CD14-positive monocyte (primary cell): ENCODE measurements around the gene CDCA3. TPM values are rescaled to one million over a fixed set of nuclear protein-coding genes. Genes with fewer than 3 reads are reported as not detected.

Experiments
- DNase-seq, 3 donors: peaks; one replicate each; pipeline ENCODE4 v3.0.0-alpha.2; 2011 to 2022
- H2AFZ ChIP-seq: 2 replicates; pipeline ENCODE4 v1.6.0; 2012; ENCODE audit warnings: mild to moderate bottlenecking, low read depth, low read length, inconsistent platforms; ENCODE audit not compliant: insufficient read depth, poor library complexity, severe bottlenecking
- H3K27ac ChIP-seq, 2 donors: 1 replicate in 1 of 2; 2 replicates in 1 of 2; pipeline ENCODE4 v1.5.1; 2012 to 2013; ENCODE audit warnings: low read length in 2 of 2, control low read depth in 1 of 2, inconsistent platforms in 1 of 2, low read depth in 1 of 2, mild to moderate bottlenecking in 1 of 2
- H3K27me3 ChIP-seq, 2 donors: one replicate each; pipeline versions ENCODE4 v1.6.0 to v1.6.1; 2011 to 2013; ENCODE audit warnings: low read length in 2 of 2; ENCODE audit not compliant: control insufficient read depth in 2 of 2, insufficient read depth in 2 of 2
- H3K36me3 ChIP-seq, 2 donors: replicated peaks in 1 of 2; 1 replicate in 1 of 2; 2 replicates in 1 of 2; pipeline versions ENCODE4 v1.5.1 to v1.6.1; 2012 to 2013; ENCODE audit warnings: low read length in 2 of 2, control low read depth in 1 of 2, inconsistent platforms in 1 of 2, mild to moderate bottlenecking in 1 of 2; ENCODE audit not compliant: insufficient read depth in 2 of 2, control insufficient read depth in 1 of 2
- H3K4me1 ChIP-seq, 2 donors: 1 replicate in 1 of 2; 2 replicates in 1 of 2; pipeline versions ENCODE4 v1.5.1 to v1.6.1; 2012 to 2013; ENCODE audit warnings: low read length in 2 of 2, control low read depth in 1 of 2, inconsistent platforms in 1 of 2, mild to moderate bottlenecking in 1 of 2, moderate library complexity in 1 of 2; ENCODE audit not compliant: insufficient read depth in 2 of 2, control insufficient read depth in 1 of 2
- H3K4me2 ChIP-seq: replicated peaks from 2 replicates; pipeline ENCODE3; 2012; ENCODE audit warnings: low read length, moderate library complexity, mild to moderate bottlenecking; ENCODE audit not compliant: poor library complexity, severe bottlenecking; ENCODE audit errors: extremely low read depth
- H3K4me3 ChIP-seq, 3 experiments: fragments of 200-600 bp in 1 of 3; sonication (generic) in 1 of 3; replicated peaks in 1 of 3; 1 replicate in 2 of 3; 2 replicates in 1 of 3; pipeline ENCODE4 v1.5.1; 2011 to 2013; ENCODE audit warnings: low read length in 3 of 3, mild to moderate bottlenecking in 3 of 3, control low read depth in 2 of 3, low read depth in 2 of 3, inconsistent platforms in 1 of 3, moderate library complexity in 1 of 3
- H3K79me2 ChIP-seq: 2 replicates; pipeline ENCODE4 v1.6.0; 2012; ENCODE audit warnings: mild to moderate bottlenecking, control low read depth, inconsistent platforms, low read length, moderate library complexity; ENCODE audit not compliant: insufficient read depth
- H3K9ac ChIP-seq: 2 replicates; pipeline ENCODE4 v1.6.0; 2017; ENCODE audit warnings: low read length, mild to moderate bottlenecking; ENCODE audit not compliant: insufficient read depth, poor library complexity, severe bottlenecking
- H3K9me3 ChIP-seq, 2 donors: replicated peaks in 1 of 2; 1 replicate in 1 of 2; 2 replicates in 1 of 2; pipeline versions ENCODE4 v1.5.1 to v1.6.1; 2012 to 2013; ENCODE audit warnings: low read length in 2 of 2, control low read depth in 1 of 2; ENCODE audit not compliant: control insufficient read depth in 1 of 2, insufficient read depth in 1 of 2
- H4K20me1 ChIP-seq: 2 replicates; pipeline ENCODE4 v1.6.0; 2012; ENCODE audit warnings: mild to moderate bottlenecking, low read length, control low read depth, moderate library complexity; ENCODE audit not compliant: insufficient read depth
- H3K27ac Mint-ChIP-seq, 7 donors: one replicate each; pipeline ENCODE4 v1.8.0; 2020; ENCODE audit warnings: mild to moderate bottlenecking in 7 of 7, mixed read lengths in 7 of 7, moderate library complexity in 6 of 7, inconsistent platforms in 2 of 7
- H3K27me3 Mint-ChIP-seq, 3 donors: one replicate each; pipeline ENCODE4 v1.8.0; 2021 to 2022; ENCODE audit warnings: low read depth in 3 of 3, mild to moderate bottlenecking in 3 of 3, mixed read lengths in 3 of 3, moderate library complexity in 3 of 3, inconsistent platforms in 1 of 3
- H3K36me3 Mint-ChIP-seq, 2 donors: one replicate each; pipeline ENCODE4 v1.8.0; 2020; ENCODE audit warnings: mixed read lengths in 2 of 2, inconsistent platforms in 1 of 2, mild to moderate bottlenecking in 1 of 2
- H3K4me1 Mint-ChIP-seq: one replicate; pipeline ENCODE4 v1.8.0; 2020; ENCODE audit warnings: mild to moderate bottlenecking, mixed read lengths
- H3K4me3 Mint-ChIP-seq, 2 donors: one replicate each; pipeline ENCODE4 v1.8.0; 2020; ENCODE audit warnings: mild to moderate bottlenecking in 2 of 2, mixed read lengths in 2 of 2, moderate library complexity in 1 of 2
- H3K9me3 Mint-ChIP-seq, 7 donors: one replicate each; pipeline ENCODE4 v1.8.0; 2020 to 2022; ENCODE audit warnings: mixed read lengths in 7 of 7, mild to moderate bottlenecking in 6 of 7, moderate library complexity in 6 of 7, inconsistent platforms in 2 of 7
- CTCF ChIP-seq: fragments of 200-600 bp; IDR thresholded peaks from one replicate; pipeline ENCODE4 v1.8.0; 2022; ENCODE audit warnings: antibody characterized with exemption, mild to moderate bottlenecking
- WGBS: methylation state at CpG from one replicate; pipeline ENCODE4 v1.1.5; 2013; ENCODE audit warnings: missing lambda C conversion rate; ENCODE audit not compliant: insufficient coverage; 5-methylcytosine and 5-hydroxymethylcytosine counted together
- intact Hi-C, 2 donors: fragments of 100-400 bp; cut with micrococcal nuclease; formaldehyde crosslinking; loops; one replicate each; pipeline versions ENCODE4 v1.15.0 to v1.15.1; 2023
- polyA plus RNA-seq, 3 donors: library from polyadenylated mRNA; depleted of rRNA in 1 of 3; unstranded in 2 of 3; stranded (reverse) in 1 of 3; fragments of 300-500 nt in 2 of 3; fragments of >200 nt in 1 of 3; fragmentation: Illumina TruSeq in 2 of 3; gene quantifications; 1 replicate in 2 of 3; 2 replicates in 1 of 3; pipeline ENCODE4 v1.2.3, GENCODE V29; 2012 to 2021

The CDCA3 gene
- polyA plus RNA-seq, 3 donors, result 0.57 to 0.61 (median 0.59) TPM

- Mint-ChIP-seq H3K27ac (no peak overlapping the region), H3K4me3 (no peak overlapping the region), H3K4me1 (peaks cover 17% of the 10 kb centered on the region), H3K27me3 (peaks cover 38 to 44% (median 40%) of the 10 kb centered on the region in 3 donors), H3K9me3 (peaks cover 0 to 12% (median 8%) of the 10 kb centered on the region in 7 donors), H3K36me3 (peaks cover 0 to 11% of the 10 kb centered on the region in 2 donors)
- Histone ChIP-seq H3K27ac (no peak overlapping the region), H3K9me3 (peaks cover 0 to 6% of the 10 kb centered on the region in 2 donors), H3K9ac (no peak overlapping the region), H4K20me1 (peaks cover 5% of the 10 kb centered on the region), H3K79me2 (no peaks in the 10 kb centered on the region), H2AFZ (no peak overlapping the region), H3K4me1 (peaks cover 18 to 27% of the 10 kb centered on the region in 2 donors), H3K4me2 (no peak overlapping the region), H3K36me3 (no peaks in the 10 kb centered on the region), H3K4me3 (no peak overlapping the region), H3K27me3 (peaks cover 12 to 36% of the 10 kb centered on the region in 2 donors)
- WGBS, result 100% methylated on average over 4 of the region's 4 CpGs
- intact Hi-C loops, result no loop called here
- no peak for DNase-seq
- TF ChIP-seq CTCF, result no peak
Measured at GRCh38 chr12:6832125-6832524, 19.0 kb downstream of the CDCA3 start.

GRCh38 chr12:6831450-6831995, 19.6 kb downstream of the CDCA3 start:
- peaks cover 11% of the 10 kb centered on the region for H4K20me1 ChIP-seq
- Mint-ChIP-seq H3K27me3 (peaks cover 43 to 50% (median 44%) of the 10 kb centered on the region in 3 donors), H3K4me1 (peaks cover 18% of the 10 kb centered on the region), H3K4me3 (no peak overlapping the region), H3K9me3 (peaks cover 0 to 12% (median 8%) of the 10 kb centered on the region in 7 donors), H3K36me3 (peaks cover 5 to 13% of the 10 kb centered on the region in 2 donors), H3K27ac (no peak overlapping the region)
- peaks cover 0 to 6% of the 10 kb centered on the region in 2 donors for H3K9me3 ChIP-seq
- H3K27me3 ChIP-seq, result peaks cover 12 to 42% of the 10 kb centered on the region in 2 donors
- no peak overlapping the region for H3K27ac ChIP-seq
- no peak for TF ChIP-seq CTCF
- DNase-seq, result no peak
- WGBS, result 96% methylated on average over 12 of the region's 12 CpGs
- H3K4me1 ChIP-seq, result peaks cover 18 to 29% of the 10 kb centered on the region in 2 donors
- no peaks in the 10 kb centered on the region for H3K36me3 ChIP-seq
- H3K4me3 ChIP-seq, result no peak overlapping the region
- no peak overlapping the region for H3K9ac ChIP-seq
- intact Hi-C loops, result no loop called here
- no peak overlapping the region for H3K4me2 ChIP-seq
- H2AFZ ChIP-seq, result no peak overlapping the region
- H3K79me2 ChIP-seq, result no peaks in the 10 kb centered on the region
